GM19467 (cell line): Measurements from ENCODE around the gene LGALS9B.
"Not testable (repeated sequence)": the region's sequence is repeated elsewhere in the genome, so short reads cannot be mapped to it uniquely, and the experiment has no call there.

ENCODE experiments used
- ATAC-seq: cut with Tn5 transposase; IDR thresholded peaks from one replicate; pipeline ENCODE4 v1.9.1; 2021; ENCODE audit warnings: mild to moderate bottlenecking, moderate library complexity; ENCODE audit not compliant: unreplicated experiment

LGALS9B gene

GRCh38 chr17:20417492-20418080 is 49.8 kb downstream of the LGALS9B start:
- ATAC-seq: not testable (repeated sequence)

GRCh38 chr17:20416381-20416911 is 50.9 kb downstream of the LGALS9B start:
- not testable (repeated sequence) for ATAC-seq

GRCh38 chr17:20415479-20415878 is 51.9 kb downstream of the LGALS9B start:
- ATAC-seq: not testable (repeated sequence)

GRCh38 chr17:20401306-20402022 is 65.9 kb downstream of the LGALS9B start:
- ATAC-seq: not testable (repeated sequence)

GRCh38 chr17:20400559-20401305 is 66.6 kb downstream of the LGALS9B start:
- ATAC-seq: not testable (repeated sequence)
